Esophagus squamous epithelium (tissue), 5 donors: ENCODE results near the gene FGFR3. TPM values are rescaled to one million over a fixed set of nuclear protein-coding genes. Genes with fewer than 3 reads are reported as not detected.

Source experiments
- DNase-seq: peaks from one replicate; lab custom pipeline; 2025; lab: John Stamatoyannopoulos, UW
- H3K27ac ChIP-seq, 4 donors: fragments of 200-600 bp; sonication (generic); one replicate each; pipeline ENCODE4 v1.5.1; 2016 to 2019; ENCODE audit warnings: mild to moderate bottlenecking in 1 of 4
- H3K27me3 ChIP-seq, 4 donors: fragments of 200-600 bp; sonication (generic); 1 replicate in 3 of 4; 2 replicates in 1 of 4; pipeline versions ENCODE4 v1.5.1 to v1.6.0; 2017 to 2021; ENCODE audit warnings: antibody characterized with exemption in 1 of 4
- H3K36me3 ChIP-seq, 3 donors: fragments of 200-600 bp; sonication (generic); one replicate each; pipeline ENCODE4 v1.5.1; 2016 to 2019
- H3K4me1 ChIP-seq, 3 donors: fragments of 200-600 bp; sonication (generic); one replicate each; pipeline ENCODE4 v1.5.1; 2017 to 2019
- H3K4me3 ChIP-seq, 4 donors: fragments of 200-600 bp; sonication (generic); 1 replicate in 3 of 4; 2 replicates in 1 of 4; pipeline ENCODE4 v1.5.1; 2016 to 2019; ENCODE audit warnings: mild to moderate bottlenecking in 2 of 4, moderate library complexity in 1 of 4
- H3K9me3 ChIP-seq, 3 donors: fragments of 200-600 bp; sonication (generic); one replicate each; pipeline ENCODE4 v1.5.1; 2016 to 2019
- POLR2A ChIP-seq, 4 donors: fragments of 450-650 bp; IDR thresholded peaks; one replicate each; pipeline ENCODE4 v1.6.1; 2017; ENCODE audit warnings: antibody characterized with exemption in 4 of 4, mild to moderate bottlenecking in 4 of 4, moderate library complexity in 3 of 4
- WGBS, 2 donors: methylation state at CpG; one replicate each; pipeline ENCODE4 v1.1.5; 2018; 5-methylcytosine and 5-hydroxymethylcytosine counted together
- intact Hi-C: fragments of 100-400 bp; cut with DNase I; formaldehyde crosslinking; loops from one replicate; pipeline ENCODE4 v1.15.0; 2022
- total RNA-seq, 4 donors: library from RNA; depleted of rRNA; stranded (reverse); fragments of >200 nt; gene quantifications; one replicate each; pipeline ENCODE4 v1.1.0, GENCODE V29; 2016
- TF ChIP-seq, protein P1 (sequence below), 6 experiments: fragments of 450-650 bp in 4 of 6; fragments of 200-600 bp in 2 of 6; sonication (generic) in 2 of 6; IDR thresholded peaks; one replicate each; pipeline ENCODE4 v1.5.1; 2016 to 2019; ENCODE audit warnings: antibody characterized with exemption in 6 of 6, mild to moderate bottlenecking in 4 of 6, moderate library complexity in 4 of 6
- donor health status: DM: yes; HTN: yes; CAD: no.

FGFR3 gene
- total RNA-seq, 4 donors from 2014 or later = 175 to 307 (median 223) TPM

- Histone ChIP-seq H3K27me3 (no peaks in the 10 kb centered on the region), H3K27ac (no peak overlapping the region), H3K9me3 (no peaks in the 10 kb centered on the region), H3K36me3 (peaks cover 33 to 85% (median 52%) of the 10 kb centered on the region in 3 donors), H3K4me3 (no peak overlapping the region), H3K4me1 (no peaks in the 10 kb centered on the region)
- 89 to 93% methylated on average over 7 to 11 of the region's 12 CpGs for WGBS, 2 donors
- TF ChIP-seq POLR2A (IDR thresholded peaks at IDR 0.05) = no peak
- TF ChIP-seq, protein P1, sequence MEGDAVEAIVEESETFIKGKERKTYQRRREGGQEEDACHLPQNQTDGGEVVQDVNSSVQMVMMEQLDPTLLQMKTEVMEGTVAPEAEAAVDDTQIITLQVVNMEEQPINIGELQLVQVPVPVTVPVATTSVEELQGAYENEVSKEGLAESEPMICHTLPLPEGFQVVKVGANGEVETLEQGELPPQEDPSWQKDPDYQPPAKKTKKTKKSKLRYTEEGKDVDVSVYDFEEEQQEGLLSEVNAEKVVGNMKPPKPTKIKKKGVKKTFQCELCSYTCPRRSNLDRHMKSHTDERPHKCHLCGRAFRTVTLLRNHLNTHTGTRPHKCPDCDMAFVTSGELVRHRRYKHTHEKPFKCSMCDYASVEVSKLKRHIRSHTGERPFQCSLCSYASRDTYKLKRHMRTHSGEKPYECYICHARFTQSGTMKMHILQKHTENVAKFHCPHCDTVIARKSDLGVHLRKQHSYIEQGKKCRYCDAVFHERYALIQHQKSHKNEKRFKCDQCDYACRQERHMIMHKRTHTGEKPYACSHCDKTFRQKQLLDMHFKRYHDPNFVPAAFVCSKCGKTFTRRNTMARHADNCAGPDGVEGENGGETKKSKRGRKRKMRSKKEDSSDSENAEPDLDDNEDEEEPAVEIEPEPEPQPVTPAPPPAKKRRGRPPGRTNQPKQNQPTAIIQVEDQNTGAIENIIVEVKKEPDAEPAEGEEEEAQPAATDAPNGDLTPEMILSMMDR (IDR thresholded peaks at IDR 0.05) = no peak
- intact Hi-C loops = no loop called here
- no peak for DNase-seq
Measured at GRCh38 chr4:1823545-1823932, 30.4 kb downstream of the FGFR3 start.

DNA sequence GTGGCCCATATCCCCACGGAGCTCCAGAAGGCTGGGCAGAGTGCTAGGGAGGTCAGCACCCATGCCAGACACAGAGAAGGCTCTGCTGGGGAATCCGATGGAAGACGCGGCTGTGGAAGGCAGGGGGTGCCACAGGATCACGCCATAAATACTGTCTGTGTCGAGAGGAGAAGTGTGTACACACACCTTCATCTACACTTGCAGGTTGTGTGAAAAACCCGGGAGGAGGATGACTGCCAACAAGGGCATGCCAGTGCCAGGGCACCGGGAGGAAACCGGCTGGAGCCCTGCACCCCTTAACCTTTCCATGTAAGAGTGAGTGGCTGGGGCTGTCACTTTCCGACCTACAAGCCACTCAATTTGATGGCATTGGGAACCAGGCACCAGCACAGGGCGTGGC is 31.7 kb downstream of the FGFR3 start:
- no peak for DNase-seq
- no peaks in the 10 kb centered on the region for H3K4me1 ChIP-seq
- TF ChIP-seq POLR2A (IDR thresholded peaks at IDR 0.05) = no peak
- TF ChIP-seq, protein P1 (IDR thresholded peaks at IDR 0.05) = no peak
- H3K27ac ChIP-seq = no peak overlapping the region
- no peaks in the 10 kb centered on the region for H3K9me3 ChIP-seq
- H3K36me3 ChIP-seq = peaks cover 33 to 80% (median 40%) of the 10 kb centered on the region in 3 donors
- H3K4me3 ChIP-seq = no peak overlapping the region
- H3K27me3 ChIP-seq = no peaks in the 10 kb centered on the region
- intact Hi-C loops = loop anchor here (2.0 kb wide), 1 partner anchor 14 kb away; no protein-coding TSS in a partner anchor
- 75 to 83% methylated on average over 9 to 10 of the region's 11 CpGs for WGBS, 2 donors

- Histone ChIP-seq H3K36me3 (peaks cover 33 to 80% (median 41%) of the 10 kb centered on the region in 3 donors), H3K4me3 (no peak overlapping the region), H3K27ac (no peak overlapping the region), H3K9me3 (no peaks in the 10 kb centered on the region), H3K27me3 (no peaks in the 10 kb centered on the region), H3K4me1 (no peaks in the 10 kb centered on the region)
- DNase-seq = no peak
- intact Hi-C loops = loop anchor here (2.0 kb wide), 1 partner anchor 13 kb away; no protein-coding TSS in a partner anchor
- WGBS, 2 donors = 86 to 92% methylated on average over 7 to 19 of the region's 19 CpGs
- TF ChIP-seq, protein P1 (IDR thresholded peaks at IDR 0.05) = no peak
- TF ChIP-seq POLR2A (IDR thresholded peaks at IDR 0.05) = no peak
Measured at GRCh38 chr4:1825326-1825725, 32.2 kb downstream of the FGFR3 start.

GRCh38 chr4:1826531-1827350 is 33.6 kb downstream of the FGFR3 start:
- Histone ChIP-seq H3K27ac (no peak overlapping the region), H3K9me3 (no peaks in the 10 kb centered on the region), H3K4me1 (no peaks in the 10 kb centered on the region), H3K36me3 (peaks cover 30 to 80% (median 53%) of the 10 kb centered on the region in 3 donors), H3K4me3 (no peak overlapping the region), H3K27me3 (no peaks in the 10 kb centered on the region)
- intact Hi-C loops = no loop called here
- WGBS, 2 donors = 89 to 94% methylated on average over 15 to 24 of the region's 30 CpGs
- DNase-seq = no peak
- TF ChIP-seq POLR2A (IDR thresholded peaks at IDR 0.05) = no peak
- TF ChIP-seq, protein P1 (IDR thresholded peaks at IDR 0.05) = no peak

DNA sequence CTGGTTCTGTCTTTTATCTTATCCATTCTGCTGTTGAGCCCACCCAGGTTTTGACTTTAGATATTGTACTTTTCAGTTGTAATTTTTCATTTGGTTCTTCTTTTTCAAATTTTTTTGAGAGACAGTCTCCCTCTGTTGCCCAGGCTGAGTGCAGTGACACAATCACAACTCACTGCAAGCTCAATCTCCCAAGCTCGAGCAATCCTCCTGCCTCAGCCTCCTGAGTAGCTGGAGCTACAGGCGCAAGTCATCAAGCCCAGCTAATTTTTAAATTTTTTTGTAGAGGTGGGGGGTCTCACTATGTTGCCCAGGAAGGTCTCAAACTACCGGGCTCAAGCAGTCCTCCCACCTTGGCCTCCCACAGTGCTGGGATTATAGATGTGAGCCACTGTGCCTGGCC is 37.1 kb downstream of the FGFR3 start:
- TF ChIP-seq, protein P1 (IDR thresholded peaks at IDR 0.05) = no peak
- TF ChIP-seq POLR2A (IDR thresholded peaks at IDR 0.05) = no peak
- H3K4me3 ChIP-seq = no peak overlapping the region
- intact Hi-C loops = no loop called here
- H3K27me3 ChIP-seq = no peaks in the 10 kb centered on the region
- no peaks in the 10 kb centered on the region for H3K4me1 ChIP-seq
- H3K36me3 ChIP-seq = peaks cover 30 to 80% (median 44%) of the 10 kb centered on the region in 3 donors
- 91 to 98% methylated on average over 3 of the region's 3 CpGs for WGBS, 2 donors
- H3K9me3 ChIP-seq = no peaks in the 10 kb centered on the region
- H3K27ac ChIP-seq = no peak overlapping the region
- DNase-seq = no peak
